Kasumi-1 (cell line): ENCODE data around the gene USP38.
"Not testable (repeated sequence)": the region's sequence is repeated elsewhere in the genome, so short reads cannot be mapped to it uniquely, and the experiment has no call there.

Experiments
- DNase-seq, 2 experiments: peaks; one replicate each; lab custom pipeline; 2025; lab: John Stamatoyannopoulos, UW

The USP38 gene

GRCh38 chr4:143262838-143263237 lies 78.1 kb downstream of the USP38 start:
- DNase-seq: no peak

- DNase-seq: not testable (repeated sequence)
These were observed 83.0 kb downstream of the USP38 start for GRCh38 chr4:143267690-143268089.

GRCh38 chr4:143270256-143270838 lies 85.6 kb downstream of the USP38 start:
- no peak for DNase-seq
